Gastroesophageal sphincter (tissue), 4 donors: ENCODE data around the gene GAS2L1. TPM values are rescaled to one million over a fixed set of nuclear protein-coding genes. Genes with fewer than 3 reads are reported as not detected.
"Not testable (repeated sequence)": the region's sequence is repeated elsewhere in the genome, so short reads cannot be mapped to it uniquely, and the experiment has no call there.

Source experiments
- ATAC-seq: fragments of 150-250 bp; one replicate; pipeline ENCODE4 v1.9.1; 2016; ENCODE audit warnings: mild to moderate bottlenecking, moderate library complexity
- H3K27ac ChIP-seq, 4 donors: fragments of 200-600 bp; sonication (generic) in 3 of 4; 1 replicate in 3 of 4; 2 replicates in 1 of 4; pipeline ENCODE4 v1.5.1; 2016 to 2019
- H3K27me3 ChIP-seq: fragments of 200-600 bp; sonication (generic); one replicate; pipeline ENCODE4 v1.5.1; 2019
- H3K36me3 ChIP-seq, 2 donors: fragments of 200-600 bp; sonication (generic); one replicate each; pipeline ENCODE4 v1.5.1; 2019; ENCODE audit warnings: control low read depth in 1 of 2
- H3K4me1 ChIP-seq, 3 donors: fragments of 200-600 bp; sonication (generic); 1 replicate in 2 of 3; 2 replicates in 1 of 3; pipeline ENCODE4 v1.5.1; 2016 to 2019; ENCODE audit warnings: control low read depth in 2 of 3
- H3K4me3 ChIP-seq, 2 donors: fragments of 200-600 bp; sonication (generic); one replicate each; pipeline ENCODE4 v1.5.1; 2019; ENCODE audit warnings: mild to moderate bottlenecking in 1 of 2, moderate library complexity in 1 of 2
- H3K9me3 ChIP-seq, 3 donors: fragments of 200-600 bp; sonication (generic); one replicate each; pipeline ENCODE4 v1.5.1; 2017 to 2019; ENCODE audit warnings: control low read depth in 2 of 3
- CTCF ChIP-seq, 4 experiments: fragments of 200-600 bp in 2 of 4; fragments of 450-650 bp in 2 of 4; sonication (generic) in 1 of 4; IDR thresholded peaks; one replicate each; pipeline ENCODE4 v1.5.1; 2017 to 2019; ENCODE audit warnings: antibody characterized with exemption in 4 of 4, mild to moderate bottlenecking in 2 of 4, moderate library complexity in 2 of 4
- EP300 ChIP-seq: sonication (generic); formaldehyde crosslinking; IDR thresholded peaks from one replicate; pipeline ENCODE4 v1.6.1; 2017; ENCODE audit warnings: antibody characterized with exemption, mild to moderate bottlenecking
- POLR2A ChIP-seq, 2 donors: fragments of 450-650 bp; IDR thresholded peaks; one replicate each; pipeline ENCODE4 v1.6.1; 2017; ENCODE audit warnings: antibody characterized with exemption in 2 of 2, mild to moderate bottlenecking in 2 of 2, moderate library complexity in 1 of 2
- POLR2AphosphoS5 ChIP-seq: sonication (generic); formaldehyde crosslinking; IDR thresholded peaks from one replicate; pipeline ENCODE4 v1.6.1; 2017; ENCODE audit warnings: antibody characterized with exemption
- WGBS, 2 donors: methylation state at CpG; one replicate each; pipeline ENCODE4 v1.1.5; 2018; ENCODE audit warnings: low coverage in 1 of 2; 5-methylcytosine and 5-hydroxymethylcytosine counted together
- total RNA-seq, 4 donors: library from RNA; depleted of rRNA; stranded (reverse); fragments of >200 nt; gene quantifications; one replicate each; pipeline ENCODE4 v1.1.0, GENCODE V29; 2016

The GAS2L1 gene
- total RNA-seq, 4 donors from 2014 or later = 17.8 to 65.5 (median 36.8) TPM

GRCh38 chr22:29351042-29351441, 44.6 kb downstream of the GAS2L1 start:
- Histone ChIP-seq H3K27me3 (no peaks in the 10 kb centered on the region), H3K27ac (no peak overlapping the region), H3K4me3 (no peak overlapping the region), H3K36me3 (peaks cover 0 to 100% of the 10 kb centered on the region in 2 donors), H3K4me1 (peaks cover 0 to 13% (median 0%) of the 10 kb centered on the region in 3 donors), H3K9me3 (no peaks in the 10 kb centered on the region)
- no peak for ATAC-seq
- no peak for TF ChIP-seq POLR2AphosphoS5
- TF ChIP-seq POLR2A (IDR thresholded peaks at IDR 0.05) = no peak
- no peak for TF ChIP-seq CTCF (IDR thresholded peaks at IDR 0.05)
- TF ChIP-seq EP300 = no peak
- WGBS, 2 donors = 100% methylated on average over 6 of the region's 6 CpGs; no CpG with 5 or more reads in 1 of the 2 donors

GRCh38 chr22:29351891-29352290, 45.4 kb downstream of the GAS2L1 start:
- 80 to 83% methylated on average over 2 to 8 of the region's 9 CpGs for WGBS, 2 donors
- no peak overlapping the region for H3K27ac ChIP-seq
- no peak for ATAC-seq
- TF ChIP-seq POLR2AphosphoS5 = no peak
- TF ChIP-seq CTCF (IDR thresholded peaks at IDR 0.05) = no peak
- no peak for TF ChIP-seq EP300
- no peak for TF ChIP-seq POLR2A (IDR thresholded peaks at IDR 0.05)
- peaks cover 0 to 5% (median 0%) of the 10 kb centered on the region in 3 donors for H3K4me1 ChIP-seq
- H3K4me3 ChIP-seq = no peak overlapping the region
- no peaks in the 10 kb centered on the region for H3K9me3 ChIP-seq
- no peaks in the 10 kb centered on the region for H3K27me3 ChIP-seq
- peaks cover 0 to 100% of the 10 kb centered on the region in 2 donors for H3K36me3 ChIP-seq

GRCh38 chr22:29352778-29353177, 46.3 kb downstream of the GAS2L1 start:
- Histone ChIP-seq H3K4me1 (no peaks in the 10 kb centered on the region), H3K9me3 (no peaks in the 10 kb centered on the region), H3K27me3 (no peaks in the 10 kb centered on the region), H3K36me3 (peaks cover 0 to 100% of the 10 kb centered on the region in 2 donors), H3K27ac (no peak overlapping the region), H3K4me3 (no peak overlapping the region)
- no peak for TF ChIP-seq EP300
- ATAC-seq = no peak
- WGBS, 2 donors = 83 to 90% methylated on average over 6 to 7 of the region's 9 CpGs

GRCh38 chr22:29353286-29353685, 46.8 kb downstream of the GAS2L1 start:
- Histone ChIP-seq H3K27ac (no peak overlapping the region), H3K27me3 (no peaks in the 10 kb centered on the region), H3K9me3 (no peaks in the 10 kb centered on the region), H3K4me3 (no peak overlapping the region), H3K4me1 (no peaks in the 10 kb centered on the region), H3K36me3 (peaks cover 0 to 100% of the 10 kb centered on the region in 2 donors)
- TF ChIP-seq EP300 (no peak), POLR2AphosphoS5 (no peak), CTCF (IDR thresholded peaks at IDR 0.05) (no peak), POLR2A (IDR thresholded peaks at IDR 0.05) (no peak)
- 80 to 91% methylated on average over 3 to 7 of the region's 11 CpGs for WGBS, 2 donors
- ATAC-seq = no peak

GRCh38 chr22:29353860-29354259, 47.4 kb downstream of the GAS2L1 start:
- H3K36me3 ChIP-seq = peaks cover 0 to 100% of the 10 kb centered on the region in 2 donors
- no peaks in the 10 kb centered on the region for H3K4me1 ChIP-seq
- no peaks in the 10 kb centered on the region for H3K9me3 ChIP-seq
- no peaks in the 10 kb centered on the region for H3K27me3 ChIP-seq
- WGBS, 2 donors = 93 to 100% methylated on average over 2 of the region's 8 CpGs
- no peak for ATAC-seq
- TF ChIP-seq EP300 = no peak
- no peak for TF ChIP-seq CTCF (IDR thresholded peaks at IDR 0.05)
- no peak for TF ChIP-seq POLR2A (IDR thresholded peaks at IDR 0.05)
- TF ChIP-seq POLR2AphosphoS5 = no peak
- H3K27ac ChIP-seq = no peak overlapping the region
- H3K4me3 ChIP-seq = no peak overlapping the region

- H3K4me1 ChIP-seq = peaks cover 0 to 18% (median 3%) of the 10 kb centered on the region in 3 donors
- H3K27ac ChIP-seq, H3K27me3 ChIP-seq, H3K4me3 ChIP-seq, ATAC-seq, H3K9me3 ChIP-seq: not testable (repeated sequence)
- 90 to 94% methylated on average over 7 of the region's 12 CpGs for WGBS, 2 donors
- H3K36me3 ChIP-seq = peaks cover 0 to 74% of the 10 kb centered on the region in 2 donors
Observed at GRCh38 chr22:29357193-29357890, 50.9 kb downstream of the GAS2L1 start.
